OCI-LY3 (cell line): Measurements from ENCODE around the gene METAP1.

ENCODE experiments used
- H2AFZ ChIP-seq: fragments of 200-600, 300-600 bp; shearing (Covaris generic); 2 replicates; pipeline ENCODE4 v1.6.0; 2014; ENCODE audit warnings: antibody characterized with exemption, low read depth, low read length
- H3K27ac ChIP-seq: fragments of 200-600, 300-600 bp; sonication (generic); 2 replicates; pipeline ENCODE4 v1.5.1; 2014; ENCODE audit warnings: mild to moderate bottlenecking, low read length, moderate library complexity, mixed read lengths
- H3K27me3 ChIP-seq: fragments of 200-600, 300-600 bp; sonication (generic); 2 replicates; pipeline ENCODE4 v1.6.1; 2014; ENCODE audit warnings: low read depth, low read length, mixed read lengths
- H3K36me3 ChIP-seq: fragments of 200-600, 300-600 bp; sonication (generic); replicated peaks from 2 replicates; pipeline ENCODE3; 2014; ENCODE audit warnings: low read depth, low read length, mixed read lengths
- H3K4me1 ChIP-seq: fragments of 300-600, 200-600 bp; sonication (generic); 2 replicates; pipeline ENCODE4 v1.6.1; 2014; ENCODE audit warnings: low read length, mixed read lengths
- H3K4me2 ChIP-seq: fragments of 200-600, 300-600 bp; sonication (generic); 2 replicates; pipeline ENCODE4 v1.6.1; 2014; ENCODE audit warnings: low read length, mixed read lengths
- H3K4me3 ChIP-seq: fragments of 300-600, 200-600 bp; sonication (generic); 2 replicates; pipeline ENCODE4 v1.5.1; 2014; ENCODE audit warnings: antibody characterized with exemption, mild to moderate bottlenecking, low read length, moderate library complexity
- H3K79me2 ChIP-seq: fragments of 300-600, 200-600 bp; shearing (Covaris generic); 2 replicates; pipeline ENCODE4 v1.6.1; 2014; ENCODE audit warnings: mild to moderate bottlenecking, low read length, mixed read lengths
- H3K9ac ChIP-seq: fragments of 300-600, 200-600 bp; shearing (Covaris generic); 2 replicates; pipeline ENCODE4 v1.6.0; 2014; ENCODE audit warnings: mild to moderate bottlenecking, low read length, moderate library complexity
- H3K9me3 ChIP-seq: fragments of 200-600, 300-600 bp; shearing (Covaris generic); 2 replicates; pipeline ENCODE4 v1.6.1; 2014; ENCODE audit warnings: low read length, mixed read lengths; ENCODE audit not compliant: insufficient read depth
- H4K20me1 ChIP-seq: fragments of 200-600, 300-600 bp; sonication (generic); 2 replicates; pipeline ENCODE4 v1.6.1; 2016; ENCODE audit warnings: low read length, mixed read lengths; ENCODE audit not compliant: insufficient read depth
- CTCF ChIP-seq: fragments of 200-600, 300-600 bp; sonication (generic); IDR thresholded peaks from 2 replicates; pipeline ENCODE4 v1.5.1; 2014; ENCODE audit warnings: antibody characterized with exemption, low read length, low read depth
- EZH2phosphoT487 ChIP-seq: fragments of 200-600 bp; shearing (Covaris generic); IDR thresholded peaks from 2 replicates; pipeline ENCODE4 v1.6.1; 2018; ENCODE audit warnings: antibody characterized with exemption, mixed run types, low read depth

The METAP1 gene

GRCh38 chr4:98995183-98996055 is at the start of gene METAP1:
Gene METAP1 (plus strand): TSS chr4:98995721. CDS start chr4:98995754, 33 bp downstream.
- H3K27ac ChIP-seq, result peak within 1 kb of the TSS; percentile 73
- TF ChIP-seq CTCF (peak; percentile 88), EZH2phosphoT487 (no peak)
- H3K27me3 ChIP-seq, result no peaks in the 10 kb centered on the region
- peaks cover 49% of the 10 kb centered on the region for H3K79me2 ChIP-seq
- H3K4me1 ChIP-seq, result peaks cover 13% of the 10 kb centered on the region
- peak within 1 kb of the TSS; percentile 88 for H3K9ac ChIP-seq
- peaks cover 28% of the 10 kb centered on the region for H4K20me1 ChIP-seq
- H3K4me2 ChIP-seq, result peak within 1 kb of the TSS; percentile 87
- no peaks in the 10 kb centered on the region for H3K36me3 ChIP-seq
- no peaks in the 10 kb centered on the region for H3K9me3 ChIP-seq
- H2AFZ ChIP-seq, result peak within 1 kb of the TSS; percentile 99
- H3K4me3 ChIP-seq, result peak within 1 kb of the TSS; percentile 90

DNA sequence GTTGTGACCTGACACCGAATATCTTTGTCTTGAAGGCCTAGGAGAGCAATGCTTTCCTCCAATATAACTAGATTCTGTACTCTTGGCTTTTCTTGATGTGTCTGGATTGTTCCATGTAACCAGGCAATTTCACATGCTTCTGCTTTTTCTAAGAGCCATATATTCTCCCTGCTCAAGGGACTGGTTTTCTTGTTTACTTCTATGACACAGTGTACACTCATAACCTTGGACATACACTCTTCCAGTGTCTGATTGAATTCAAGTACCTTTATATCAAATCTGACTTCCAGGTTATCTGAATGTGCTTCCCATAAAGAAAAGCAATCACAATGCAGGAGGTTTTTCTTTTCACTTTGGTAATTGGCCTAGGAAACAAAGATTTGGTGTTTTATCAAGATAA is 49.2 kb upstream of the METAP1 start:
- no peak overlapping the region for H3K4me2 ChIP-seq
- no peak overlapping the region for H3K9ac ChIP-seq
- TF ChIP-seq EZH2phosphoT487 (no peak), CTCF (no peak)
- H3K27me3 ChIP-seq, result no peaks in the 10 kb centered on the region
- no peak overlapping the region for H3K4me3 ChIP-seq
- H3K79me2 ChIP-seq, result no peaks in the 10 kb centered on the region
- no peaks in the 10 kb centered on the region for H3K36me3 ChIP-seq
- H3K27ac ChIP-seq, result no peak overlapping the region
- H3K9me3 ChIP-seq, result no peaks in the 10 kb centered on the region
- H2AFZ ChIP-seq, result no peak overlapping the region
- H4K20me1 ChIP-seq, result no peaks in the 10 kb centered on the region
- H3K4me1 ChIP-seq, result no peaks in the 10 kb centered on the region

- Histone ChIP-seq H4K20me1 (no peaks in the 10 kb centered on the region), H3K9ac (no peak overlapping the region), H3K4me2 (no peak overlapping the region), H3K27ac (no peak overlapping the region), H2AFZ (no peak overlapping the region), H3K9me3 (no peaks in the 10 kb centered on the region), H3K4me1 (no peaks in the 10 kb centered on the region), H3K79me2 (no peaks in the 10 kb centered on the region), H3K4me3 (no peak overlapping the region), H3K36me3 (no peaks in the 10 kb centered on the region), H3K27me3 (no peaks in the 10 kb centered on the region)
- TF ChIP-seq EZH2phosphoT487 (no peak), CTCF (no peak)
These were observed 44.6 kb upstream of the METAP1 start for GRCh38 chr4:98950925-98951324.

DNA sequence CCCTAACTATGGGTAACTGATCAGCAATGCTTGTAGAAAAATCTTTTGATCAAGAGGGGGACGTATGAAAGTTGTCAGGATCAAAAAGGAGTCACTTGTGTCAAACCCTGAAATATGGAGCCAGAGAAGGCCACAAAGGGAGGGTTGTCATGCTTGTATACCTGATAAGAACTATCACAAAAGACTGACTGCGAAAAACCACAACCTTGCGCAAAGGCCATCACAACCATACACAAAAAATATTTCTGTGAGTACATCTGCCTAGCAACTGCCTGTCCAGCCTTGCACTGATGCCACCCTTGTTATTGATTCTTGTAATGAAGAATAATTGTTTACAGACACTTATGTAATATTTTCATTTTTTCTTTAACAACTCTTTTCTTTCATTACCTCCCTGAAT is 43.8 kb upstream of the METAP1 start:
- no peak overlapping the region for H3K4me2 ChIP-seq
- no peak overlapping the region for H3K4me3 ChIP-seq
- no peaks in the 10 kb centered on the region for H3K27me3 ChIP-seq
- no peaks in the 10 kb centered on the region for H3K4me1 ChIP-seq
- H2AFZ ChIP-seq, result no peak overlapping the region
- no peaks in the 10 kb centered on the region for H3K79me2 ChIP-seq
- H3K27ac ChIP-seq, result no peak overlapping the region
- H4K20me1 ChIP-seq, result no peaks in the 10 kb centered on the region
- TF ChIP-seq EZH2phosphoT487 (no peak), CTCF (no peak)
- no peaks in the 10 kb centered on the region for H3K9me3 ChIP-seq
- no peak overlapping the region for H3K9ac ChIP-seq
- H3K36me3 ChIP-seq, result no peaks in the 10 kb centered on the region
